ENCODE measurements around the gene CWH43.
"Not testable (repeated sequence)": the region's sequence is repeated elsewhere in the genome, so short reads cannot be mapped to it uniquely, and the experiment has no call there.

Gene CWH43

GRCh38 chr4:49097071-49097470, 111.0 kb downstream of the CWH43 start:
- DNase-seq (ENCODE audit: low spot score): not testable (repeated sequence)

GRCh38 chr4:49097505-49097904, 111.4 kb downstream of the CWH43 start:
- not testable (repeated sequence) for DNase-seq (ENCODE audit: low spot score)

GRCh38 chr4:49098034-49098759, 112.1 kb downstream of the CWH43 start:
- not testable (repeated sequence) for DNase-seq (ENCODE audit: low spot score)

DNA sequence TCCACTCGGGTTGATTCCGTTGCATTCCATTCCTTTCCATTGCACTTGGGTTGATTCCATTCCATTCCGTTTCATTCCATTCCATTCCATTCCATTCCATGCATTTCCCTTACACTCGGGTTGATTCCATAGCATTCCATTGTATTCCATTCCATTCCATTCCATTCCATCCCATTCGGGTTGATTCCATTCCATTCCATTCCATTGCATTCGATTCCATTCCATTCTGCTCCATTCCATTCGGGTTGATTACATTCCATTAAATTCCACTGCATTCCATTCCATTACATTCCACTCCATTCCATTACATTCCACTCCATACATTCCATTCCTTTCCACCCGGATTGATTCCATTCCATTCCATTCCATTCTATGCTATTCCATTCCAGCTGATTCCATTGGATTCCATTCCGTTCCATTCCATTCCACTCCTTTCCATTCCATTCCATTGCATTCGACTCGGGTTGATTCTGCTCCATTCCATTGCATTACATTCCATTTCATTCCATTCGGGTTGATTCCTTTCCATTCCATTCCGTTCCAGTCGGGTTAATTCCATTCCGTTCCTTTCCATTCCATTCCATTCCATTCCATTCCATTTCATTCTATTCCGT, 113.9 kb downstream of the CWH43 start:
- not testable (repeated sequence) for DNase-seq (ENCODE audit: low spot score)

GRCh38 chr4:49102344-49102898, 116.3 kb downstream of the CWH43 start:
- DNase-seq (ENCODE audit: low spot score): not testable (repeated sequence)

DNA sequence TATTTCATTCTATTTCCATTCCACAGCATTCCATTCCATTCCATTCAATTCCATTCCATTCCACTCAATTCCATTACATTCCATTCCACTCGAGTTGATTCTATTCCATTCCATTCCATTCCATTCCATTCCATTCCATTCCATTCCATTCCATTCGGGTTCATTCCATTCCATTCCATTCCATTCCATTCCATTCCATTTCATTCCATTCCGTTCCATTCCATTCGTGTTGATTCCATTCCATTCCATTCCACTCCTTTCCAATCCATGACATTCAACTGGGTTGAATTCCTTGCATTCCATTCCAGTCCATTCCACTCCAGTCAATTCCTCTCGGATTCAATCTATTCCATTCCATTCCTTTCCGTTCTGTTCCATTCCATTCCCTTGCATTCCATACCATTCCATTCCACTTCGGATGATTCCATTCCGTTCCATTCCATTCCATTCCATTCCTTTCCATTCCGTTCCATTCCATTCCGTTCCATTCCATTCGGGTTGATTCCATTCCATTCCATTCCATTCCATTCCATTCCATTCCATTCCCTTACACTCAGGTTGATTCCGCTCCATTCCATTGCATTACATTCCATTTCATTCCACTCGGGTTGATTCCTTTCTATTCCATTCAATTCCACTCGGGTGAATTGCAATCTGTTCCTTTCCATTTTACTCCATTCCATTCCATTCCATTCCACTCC, 117.5 kb downstream of the CWH43 start:
- DNase-seq (ENCODE audit: low spot score): not testable (repeated sequence)

DNA sequence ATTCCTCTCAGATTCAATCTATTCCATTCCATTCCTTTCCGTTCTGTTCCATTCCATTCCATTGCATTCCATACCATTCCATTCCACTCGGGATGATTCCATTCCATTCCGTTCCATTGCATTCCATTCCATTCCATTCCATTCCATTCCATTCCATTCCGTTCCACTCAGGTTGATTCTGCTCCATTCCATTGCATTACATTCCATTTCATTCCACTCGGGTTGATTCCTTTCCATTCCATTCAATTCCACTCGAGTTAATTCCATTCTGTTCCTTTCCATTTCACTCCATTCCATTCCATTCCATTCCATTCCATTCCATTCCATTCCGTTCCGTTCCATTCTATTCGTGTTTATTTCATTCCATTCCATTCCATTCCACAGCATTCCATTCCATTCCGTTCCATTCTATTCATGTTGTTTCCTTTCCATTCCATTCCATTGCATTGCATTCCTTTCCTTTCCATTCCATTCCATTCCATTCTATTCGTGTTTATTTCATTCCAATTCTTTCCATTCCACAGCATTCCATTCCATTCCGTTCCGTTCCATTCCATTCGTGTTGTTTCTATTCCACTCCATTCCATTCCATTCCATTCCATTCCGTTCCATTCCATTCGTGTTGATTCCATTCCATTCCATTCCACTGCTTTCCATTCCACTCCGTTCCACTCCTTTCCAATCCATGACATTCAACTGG, 118.3 kb downstream of the CWH43 start:
- not testable (repeated sequence) for DNase-seq (ENCODE audit: low spot score)

- not testable (repeated sequence) for DNase-seq (ENCODE audit: low spot score)
These were observed 119.3 kb downstream of the CWH43 start for GRCh38 chr4:49105248-49105904.

DNA sequence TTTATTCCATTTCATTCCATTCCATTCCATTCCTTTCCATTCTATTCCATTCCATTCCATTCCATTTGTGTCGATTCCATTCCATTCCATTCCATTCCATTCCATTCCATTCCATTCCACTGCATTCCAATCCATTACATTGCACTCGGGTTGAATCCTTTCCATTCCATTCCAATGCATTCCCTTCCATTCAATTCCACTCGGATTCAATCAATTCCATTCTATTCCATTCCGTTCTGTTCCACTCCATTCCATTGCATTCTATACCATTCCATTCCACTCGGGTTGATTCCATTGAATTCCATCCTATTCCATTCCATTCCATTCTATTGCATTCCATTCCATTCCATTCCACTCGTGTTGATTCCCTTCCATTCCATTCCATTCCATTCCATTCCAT, 121.2 kb downstream of the CWH43 start:
- not testable (repeated sequence) for DNase-seq (ENCODE audit: low spot score)

GRCh38 chr4:49108183-49108978, 122.3 kb downstream of the CWH43 start:
- not testable (repeated sequence) for DNase-seq (ENCODE audit: low spot score)

DNA sequence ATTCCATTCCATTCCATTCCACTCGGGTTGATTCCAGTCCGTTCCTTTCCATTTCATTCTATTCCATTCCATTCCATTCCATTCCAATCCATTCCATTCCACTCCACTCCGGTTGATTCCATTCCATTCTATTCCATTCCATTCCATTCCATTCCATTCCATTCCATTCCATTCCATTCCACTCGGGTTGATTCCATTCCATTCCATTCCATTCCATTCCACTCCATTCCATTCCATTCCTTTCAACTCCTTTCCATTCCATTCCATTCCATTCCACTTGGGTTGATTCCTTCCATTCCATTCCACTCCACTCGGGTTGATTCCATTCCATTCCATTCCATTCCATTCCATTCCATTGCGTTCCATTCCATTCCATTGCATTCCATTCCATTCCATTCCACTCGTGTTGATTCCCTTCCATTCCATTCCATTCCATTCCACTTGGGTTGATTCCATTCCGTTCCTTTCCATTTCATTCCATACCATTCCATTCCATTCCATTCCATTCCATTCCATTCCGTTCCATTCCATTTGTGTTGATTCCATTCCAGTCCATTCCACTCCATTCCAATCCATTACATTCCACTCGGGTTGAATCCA, 123.6 kb downstream of the CWH43 start:
- DNase-seq (ENCODE audit: low spot score): not testable (repeated sequence)

DNA sequence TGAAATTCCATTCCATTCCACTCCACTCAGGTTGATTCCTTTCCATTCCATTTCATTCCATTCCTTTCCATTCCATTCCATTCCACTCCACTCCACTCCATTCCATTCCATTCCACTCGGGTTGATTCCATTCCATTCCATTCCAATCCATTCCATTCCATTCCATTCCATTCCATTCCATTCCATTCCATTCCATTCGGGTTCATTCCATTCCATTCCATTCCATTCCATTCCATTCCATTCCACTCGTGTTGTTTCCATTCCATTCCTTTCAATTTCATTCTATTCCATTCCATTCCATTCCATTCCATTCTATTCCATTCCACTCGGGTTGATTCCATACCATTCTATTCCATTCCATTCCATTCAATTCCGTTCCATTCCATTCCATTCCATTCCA, 124.5 kb downstream of the CWH43 start:
- DNase-seq (ENCODE audit: low spot score): not testable (repeated sequence)

All from activated CD4-positive, alpha-beta T cell treated with anti-CD3 and anti-CD28 coated beads, Interleukin-2, Interleukin-4, amounts not matched to agents 100 ng/mL and 50 ng/mL, durations not matched to agents 16 hours and 8 hours (primary cell).